ENCODE results near the gene NKTR.

The NKTR gene

GRCh38 chr3:42694366-42694765 is 93.9 kb downstream of the NKTR start:
- H3K9me3 ChIP-seq (ENCODE audit: low read length), result no peaks in the 10 kb centered on the region
- no peak overlapping the region for H3K9ac ChIP-seq (ENCODE audit: low read length)
- no peak overlapping the region for H3K4me3 ChIP-seq (ENCODE audit: low read depth in 1 of 2, low read length in 2 of 2)
- H3K36me3 ChIP-seq (ENCODE audit: insufficient read depth, low read length), result no peaks in the 10 kb centered on the region
- no peak overlapping the region for H3K27ac ChIP-seq (ENCODE audit: low read depth, low read length)
- H3K27me3 ChIP-seq (ENCODE audit: control insufficient read depth in 1 of 2, insufficient read depth in 2 of 2, low read length in 2 of 2), result no peaks in the 10 kb centered on the region
- H3K4me1 ChIP-seq (ENCODE audit: insufficient read depth, low read length), result no peaks in the 10 kb centered on the region

DNA sequence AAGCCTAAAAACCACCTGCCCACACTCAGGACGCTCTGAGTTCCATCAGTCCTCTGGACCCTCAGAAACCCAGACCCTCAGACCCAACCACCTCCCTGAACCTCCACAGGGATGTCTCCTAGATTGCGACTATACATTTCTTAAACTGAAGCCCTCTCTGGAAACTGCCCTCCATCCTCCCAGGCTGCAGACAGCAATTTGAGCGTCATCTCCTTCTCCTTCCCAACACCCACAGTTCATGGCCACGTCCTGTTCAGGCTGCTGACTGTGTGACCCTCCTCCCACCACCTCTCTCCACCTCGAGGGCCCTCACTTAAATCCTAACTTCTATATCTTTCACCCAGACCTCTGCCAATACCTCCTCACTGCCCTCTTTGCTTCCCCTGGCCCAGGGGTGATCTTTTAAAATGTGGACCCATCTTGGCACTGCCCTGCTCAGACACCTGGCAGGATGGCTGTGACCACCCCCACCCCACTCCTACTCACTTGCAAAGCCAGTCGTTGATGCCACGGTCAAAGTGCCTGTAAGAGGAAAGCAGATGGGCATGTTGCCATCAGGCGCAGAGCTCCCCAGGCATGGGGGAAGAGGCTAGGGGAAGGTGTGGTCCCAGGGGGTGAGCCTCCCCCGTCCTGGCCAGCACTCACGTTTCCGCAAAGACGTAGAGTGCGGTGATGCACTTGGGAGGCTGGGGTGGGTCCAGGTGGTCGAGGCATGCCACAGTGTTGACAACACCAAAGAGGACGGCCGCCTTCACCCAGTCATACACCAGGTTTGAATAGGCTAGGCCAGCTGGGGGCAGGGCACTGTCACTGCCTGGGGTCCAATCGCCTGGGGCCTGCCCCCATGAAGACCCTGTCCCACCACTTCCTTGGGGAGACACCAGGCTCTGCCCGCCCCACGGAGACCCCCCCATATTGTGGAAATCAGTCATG is 96.1 kb downstream of the NKTR start:
- H3K4me3 ChIP-seq (ENCODE audit: low read depth in 1 of 2, low read length in 2 of 2), result no peak overlapping the region
- H3K9ac ChIP-seq (ENCODE audit: low read length), result no peak overlapping the region
- no peak overlapping the region for H3K27ac ChIP-seq (ENCODE audit: low read depth, low read length)
- no peaks in the 10 kb centered on the region for H3K27me3 ChIP-seq (ENCODE audit: control insufficient read depth in 1 of 2, insufficient read depth in 2 of 2, low read length in 2 of 2)
- no peaks in the 10 kb centered on the region for H3K4me1 ChIP-seq (ENCODE audit: insufficient read depth, low read length)
- H3K36me3 ChIP-seq (ENCODE audit: insufficient read depth, low read length), result no peaks in the 10 kb centered on the region
- no peaks in the 10 kb centered on the region for H3K9me3 ChIP-seq (ENCODE audit: low read length)

DNA sequence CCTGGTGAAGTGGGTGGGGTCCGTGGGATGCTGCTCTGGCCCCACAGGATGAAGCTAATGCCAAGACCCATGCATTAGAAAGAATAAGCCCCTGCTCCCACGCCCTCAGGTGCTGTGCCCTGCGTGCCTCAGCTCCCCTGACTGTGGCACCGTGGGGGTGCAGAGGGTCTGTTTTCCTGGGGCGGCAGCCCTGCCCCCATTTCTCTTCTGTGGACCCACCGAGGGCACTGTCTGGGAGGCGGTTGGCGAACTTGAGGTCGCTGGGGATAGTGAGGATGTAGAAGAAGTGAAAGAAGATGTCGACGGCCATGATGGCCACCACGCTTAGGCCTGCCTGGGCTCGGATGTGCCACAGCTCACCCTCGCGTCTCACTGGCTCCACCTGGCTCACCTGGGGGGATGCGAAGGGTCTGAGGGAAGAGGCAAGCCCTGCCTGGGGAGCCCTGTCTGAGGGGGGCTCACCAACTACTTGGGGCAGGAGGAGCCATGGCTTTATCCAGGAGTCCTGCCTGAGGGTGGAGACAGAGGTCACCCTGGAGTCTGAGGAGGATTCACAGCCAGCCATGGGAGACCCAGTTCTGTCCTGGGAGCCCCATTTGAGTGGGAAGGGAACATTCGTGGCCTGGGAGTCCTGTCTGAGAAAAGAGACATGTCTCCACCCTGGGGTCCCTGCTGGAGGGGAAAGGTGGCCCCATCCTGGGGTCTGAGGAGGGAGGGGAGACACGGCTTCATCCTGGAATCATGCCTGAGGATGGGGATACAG is 97.0 kb downstream of the NKTR start:
- no peak overlapping the region for H3K27ac ChIP-seq (ENCODE audit: low read depth, low read length)
- no peaks in the 10 kb centered on the region for H3K36me3 ChIP-seq (ENCODE audit: insufficient read depth, low read length)
- H3K4me1 ChIP-seq (ENCODE audit: insufficient read depth, low read length), result no peaks in the 10 kb centered on the region
- no peaks in the 10 kb centered on the region for H3K27me3 ChIP-seq (ENCODE audit: control insufficient read depth in 1 of 2, insufficient read depth in 2 of 2, low read length in 2 of 2)
- no peaks in the 10 kb centered on the region for H3K9me3 ChIP-seq (ENCODE audit: low read length)
- H3K9ac ChIP-seq (ENCODE audit: low read length), result no peak overlapping the region
- no peak overlapping the region for H3K4me3 ChIP-seq (ENCODE audit: low read depth in 1 of 2, low read length in 2 of 2)
